T47D (cell line): ENCODE measurements around the gene BTN1A1.

ENCODE experiments used
- DNase-seq, 2 experiments: peaks; one replicate each; pipeline versions ENCODE4 v3.0.0 to v3.0.0-alpha.2; 2011 to 2012; ENCODE audit warnings: low read depth in 1 of 2, low spot score in 1 of 2
- JUND ChIP-seq: IDR thresholded peaks from 2 replicates; pipeline ENCODE4 v1.6.1; 2012; ENCODE audit warnings: low read depth
- in situ Hi-C: cut with HindIII; loops from 2 replicates; pipeline ENCODE4 v1.10.0; 2016; ENCODE audit warnings: low sequenced_read_pairs, low pct_unique_long_range_greater_than_20kb

Gene BTN1A1

GRCh38 chr6:26524722-26525370, 24.7 kb downstream of the BTN1A1 start:
- DNase-seq: no peak
- in situ Hi-C loops: no loop called here
- no peak for TF ChIP-seq JUND

- in situ Hi-C loops: no loop called here
- no peak for TF ChIP-seq JUND
- DNase-seq: no peak
Observed at GRCh38 chr6:26525838-26526237, 25.7 kb downstream of the BTN1A1 start.

GRCh38 chr6:26526928-26527327, 26.8 kb downstream of the BTN1A1 start:
- DNase-seq: no peak
- in situ Hi-C loops: no loop called here
- TF ChIP-seq JUND: no peak

- in situ Hi-C loops: no loop called here
- TF ChIP-seq JUND: no peak
- DNase-seq: no peak
Observed at GRCh38 chr6:26530203-26530602, 30.1 kb downstream of the BTN1A1 start.

- in situ Hi-C loops: no loop called here
- no peak for DNase-seq
- no peak for TF ChIP-seq JUND
Observed at GRCh38 chr6:26531897-26532296, 31.8 kb downstream of the BTN1A1 start.

- peak in 1 of 2 experiments; percentile 93 for DNase-seq
- in situ Hi-C loops: no loop called here
- no peak for TF ChIP-seq JUND
Observed at GRCh38 chr6:26532699-26533531, 32.8 kb downstream of the BTN1A1 start.

- no peak for DNase-seq
- in situ Hi-C loops: no loop called here
- no peak for TF ChIP-seq JUND
Observed at GRCh38 chr6:26533532-26533931, 33.4 kb downstream of the BTN1A1 start.

GRCh38 chr6:26534681-26535465, 34.8 kb downstream of the BTN1A1 start:
- in situ Hi-C loops: no loop called here
- no peak for DNase-seq

GRCh38 chr6:26536571-26537159, 36.6 kb downstream of the BTN1A1 start:
- in situ Hi-C loops: no loop called here
- no peak for TF ChIP-seq JUND
- DNase-seq: no peak

More at GRCh38 chr6:26534681-26535465, 34.8 kb downstream of the BTN1A1 start:
- TF ChIP-seq JUND: no peak

GRCh38 chr6:26537160-26537845, 37.2 kb downstream of the BTN1A1 start:
- in situ Hi-C loops: no loop called here

GRCh38 chr6:26537846-26538571, 37.9 kb downstream of the BTN1A1 start, which contains the start of gene HMGN4:
Gene HMGN4, plus strand, starts transcription at chr6:26538366. Its CDS starts 6,841 bp downstream, at chr6:26545207.
- DNase-seq: peak; percentile 57 to 87
- no peak for TF ChIP-seq JUND
- in situ Hi-C loops: no loop called here

More at GRCh38 chr6:26537160-26537845, 37.2 kb downstream of the BTN1A1 start:
- no peak for TF ChIP-seq JUND
- DNase-seq: peak; percentile 49 to 94
